ENCODE data around the gene UMODL1.

- TF ChIP-seq CTCF (conservative IDR thresholded peaks at IDR 0.05; ENCODE audit: low read length) (no peak), EZH2phosphoT487 (IDR thresholded peaks at IDR 0.05; ENCODE audit: borderline replicate concordance, low read depth, low read length) (no peak)
Measured at GRCh38 chr21:42191064-42191463, 119.9 kb downstream of the UMODL1 start.

All from OCI-LY7 (cell line).